Skeletal muscle tissue (tissue), 4 donors: Measurements from ENCODE around the gene VEGFD. TPM values are rescaled to one million over a fixed set of nuclear protein-coding genes. Genes with fewer than 3 reads are reported as not detected.

ENCODE experiments used
- H3K27ac ChIP-seq: one replicate; pipeline ENCODE4 v1.7.0; 2013; ENCODE audit warnings: mild to moderate bottlenecking, low read depth, low read length, inconsistent platforms
- H3K27me3 ChIP-seq, 3 donors: one replicate each; pipeline ENCODE4 v1.7.0; 2013; ENCODE audit warnings: low read length in 3 of 3; ENCODE audit not compliant: control insufficient read depth in 3 of 3, insufficient read depth in 3 of 3
- H3K36me3 ChIP-seq, 3 donors: one replicate each; pipeline ENCODE4 v1.7.0; 2013; ENCODE audit warnings: low read length in 3 of 3; ENCODE audit not compliant: control insufficient read depth in 3 of 3, insufficient read depth in 3 of 3
- H3K4me1 ChIP-seq, 3 donors: one replicate each; pipeline ENCODE4 v1.7.0; 2013; ENCODE audit warnings: low read length in 3 of 3, mild to moderate bottlenecking in 3 of 3; ENCODE audit not compliant: control insufficient read depth in 3 of 3, insufficient read depth in 3 of 3
- H3K4me3 ChIP-seq, 3 donors: one replicate each; pipeline ENCODE4 v1.7.0; 2013; ENCODE audit warnings: low read length in 3 of 3
- H3K9ac ChIP-seq, 3 donors: one replicate each; pipeline ENCODE4 v1.7.0; 2013; ENCODE audit warnings: low read length in 3 of 3, mild to moderate bottlenecking in 3 of 3, moderate library complexity in 2 of 3, low read depth in 1 of 3
- H3K9me3 ChIP-seq, 3 donors: one replicate each; pipeline ENCODE4 v1.7.0; 2013; ENCODE audit warnings: low read length in 3 of 3; ENCODE audit not compliant: control insufficient read depth in 3 of 3
- total RNA-seq: library from RNA; depleted of rRNA; stranded (reverse); fragments of >200 nt; gene quantifications from one replicate; pipeline ENCODE4 v1.2.3, GENCODE V29; 2014
- donor health status: Osteomylitis.

VEGFD gene, protein sequence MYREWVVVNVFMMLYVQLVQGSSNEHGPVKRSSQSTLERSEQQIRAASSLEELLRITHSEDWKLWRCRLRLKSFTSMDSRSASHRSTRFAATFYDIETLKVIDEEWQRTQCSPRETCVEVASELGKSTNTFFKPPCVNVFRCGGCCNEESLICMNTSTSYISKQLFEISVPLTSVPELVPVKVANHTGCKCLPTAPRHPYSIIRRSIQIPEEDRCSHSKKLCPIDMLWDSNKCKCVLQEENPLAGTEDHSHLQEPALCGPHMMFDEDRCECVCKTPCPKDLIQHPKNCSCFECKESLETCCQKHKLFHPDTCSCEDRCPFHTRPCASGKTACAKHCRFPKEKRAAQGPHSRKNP
- total RNA-seq: under 0.01 TPM

DNA sequence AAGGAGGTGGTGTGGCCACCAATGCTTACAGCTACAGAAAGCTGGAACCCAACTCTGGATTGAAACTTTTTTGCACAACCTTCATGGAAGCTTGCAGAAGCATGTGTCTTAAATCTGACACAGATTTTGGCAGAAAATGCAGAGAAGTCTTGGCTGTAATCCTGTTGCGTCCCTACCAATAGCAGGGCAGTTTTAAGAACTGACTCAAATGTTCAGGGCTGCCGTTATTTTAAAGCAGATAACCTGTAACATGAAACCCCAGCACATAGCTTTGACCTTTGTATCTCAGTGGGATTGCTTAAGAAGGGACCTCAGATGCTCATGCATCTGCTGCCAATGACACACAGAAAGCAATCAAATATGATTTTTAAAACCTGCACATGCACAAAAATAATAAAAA lies at the start of gene VEGFD:
TSS of gene VEGFD (minus strand) at position 110 of the 400 bp plus-strand sequence. CDS start 467 bp downstream, outside the sequence.
- H3K4me1 ChIP-seq: peaks cover 0 to 4% (median 3%) of the 10 kb centered on the region in 3 donors
- peaks cover 0 to 3% (median 0%) of the 10 kb centered on the region in 3 donors for H3K27me3 ChIP-seq
- no peak within 1 kb of the TSS for H3K9ac ChIP-seq
- H3K27ac ChIP-seq: no peak within 1 kb of the TSS
- H3K36me3 ChIP-seq: peaks cover 2 to 6% (median 2%) of the 10 kb centered on the region in 3 donors
- H3K4me3 ChIP-seq: no peak within 1 kb of the TSS
- no peaks in the 10 kb centered on the region for H3K9me3 ChIP-seq

DNA sequence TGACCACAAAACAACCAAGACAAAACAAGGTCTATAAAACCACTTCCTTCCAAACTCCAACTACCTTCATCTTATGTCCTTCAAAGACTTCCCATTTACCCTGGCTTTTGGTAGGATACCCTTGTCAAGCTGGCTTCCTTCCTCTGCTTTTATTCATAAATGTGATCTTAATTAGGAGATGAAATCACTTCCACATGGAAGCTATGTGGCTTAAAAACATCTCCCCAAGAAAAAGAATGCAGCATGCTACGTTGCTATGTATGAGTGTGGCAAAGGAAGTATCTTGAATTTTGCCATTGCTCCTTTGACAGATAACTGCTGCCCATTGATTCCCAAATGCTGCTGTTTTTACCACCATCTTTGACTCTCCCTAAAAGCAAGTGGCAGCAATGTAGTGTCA lies 46.4 kb upstream of the VEGFD start:
- no peaks in the 10 kb centered on the region for H3K36me3 ChIP-seq
- H3K27ac ChIP-seq: no peak overlapping the region
- no peaks in the 10 kb centered on the region for H3K9me3 ChIP-seq
- H3K4me3 ChIP-seq: no peak overlapping the region
- H3K9ac ChIP-seq: no peak overlapping the region
- no peaks in the 10 kb centered on the region for H3K27me3 ChIP-seq
- H3K4me1 ChIP-seq: no peaks in the 10 kb centered on the region

DNA sequence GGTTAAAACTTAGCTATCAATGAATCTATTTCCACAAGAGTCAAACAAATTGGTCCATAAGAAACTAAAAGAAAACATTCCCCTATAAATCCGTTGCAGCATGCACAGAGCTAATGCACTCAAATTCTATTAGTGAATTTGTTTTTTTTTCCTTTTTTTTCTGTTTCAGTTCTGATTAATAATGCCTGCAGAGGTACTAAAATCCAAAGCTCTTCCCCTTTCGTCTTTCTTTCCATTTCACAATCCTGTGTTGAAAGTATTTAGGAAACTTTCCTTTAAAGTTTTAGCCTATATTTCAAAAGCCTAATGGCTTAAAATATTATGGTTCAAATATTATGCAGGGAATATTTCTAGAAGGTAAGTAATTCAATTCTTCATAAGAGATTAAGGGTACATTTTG lies 45.9 kb upstream of the VEGFD start:
- Histone ChIP-seq H3K4me3 (no peak overlapping the region), H3K9me3 (no peaks in the 10 kb centered on the region), H3K36me3 (peaks cover 0 to under 1% (median 0%) of the 10 kb centered on the region in 3 donors), H3K27ac (no peak overlapping the region), H3K9ac (no peak overlapping the region), H3K27me3 (no peaks in the 10 kb centered on the region), H3K4me1 (no peaks in the 10 kb centered on the region)

DNA sequence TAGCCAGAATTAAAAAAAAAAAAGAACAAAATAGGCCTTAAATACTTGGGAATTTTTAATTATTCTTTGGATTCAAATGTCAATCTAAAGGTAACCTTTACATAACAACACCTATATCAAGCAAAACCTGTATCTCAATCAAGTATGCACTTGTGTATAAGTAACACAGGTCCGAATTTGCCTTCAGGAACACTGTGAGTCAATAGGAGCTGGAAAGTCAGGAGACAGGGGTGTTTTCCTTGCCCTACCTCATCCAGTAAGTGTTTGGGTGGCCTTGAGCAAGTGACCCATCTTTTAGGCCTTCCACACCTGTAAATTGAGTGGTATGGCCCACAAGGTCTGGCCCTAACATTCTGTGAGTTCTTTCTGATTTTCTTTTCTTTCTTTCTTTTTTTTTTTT lies 40.8 kb upstream of the VEGFD start:
- H3K27me3 ChIP-seq: no peaks in the 10 kb centered on the region
- peaks cover 0 to 2% (median 2%) of the 10 kb centered on the region in 3 donors for H3K36me3 ChIP-seq
- H3K4me3 ChIP-seq: no peak overlapping the region
- H3K9ac ChIP-seq: no peak overlapping the region
- H3K27ac ChIP-seq: no peak overlapping the region
- H3K4me1 ChIP-seq: no peaks in the 10 kb centered on the region
- no peaks in the 10 kb centered on the region for H3K9me3 ChIP-seq

DNA sequence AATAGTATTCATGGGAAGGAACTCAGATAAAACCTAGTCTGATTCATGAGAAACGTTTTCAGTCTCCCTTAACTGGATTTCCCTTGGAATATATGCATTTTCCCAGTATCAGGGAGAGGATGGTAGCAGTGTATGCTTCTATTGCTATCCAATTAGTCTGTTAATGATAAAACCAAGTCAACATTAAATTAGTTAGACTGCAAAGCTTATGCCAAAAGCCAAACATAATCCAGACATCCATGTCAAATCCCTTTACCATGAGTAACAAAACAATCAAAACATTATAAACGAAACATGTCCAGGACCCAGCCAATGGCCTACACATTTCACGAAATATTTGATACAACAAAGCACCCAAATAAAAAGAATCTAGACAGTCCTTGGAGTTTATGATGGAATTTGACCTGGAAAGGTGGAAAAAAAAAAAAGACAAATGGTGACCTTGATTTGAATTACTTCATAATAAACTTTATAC lies 34.5 kb upstream of the VEGFD start:
- Histone ChIP-seq H3K4me1 (no peaks in the 10 kb centered on the region), H3K9me3 (no peaks in the 10 kb centered on the region), H3K4me3 (no peak overlapping the region), H3K27ac (no peak overlapping the region), H3K9ac (no peak overlapping the region), H3K36me3 (peaks cover 0 to 2% (median 0%) of the 10 kb centered on the region in 3 donors), H3K27me3 (no peaks in the 10 kb centered on the region)

DNA sequence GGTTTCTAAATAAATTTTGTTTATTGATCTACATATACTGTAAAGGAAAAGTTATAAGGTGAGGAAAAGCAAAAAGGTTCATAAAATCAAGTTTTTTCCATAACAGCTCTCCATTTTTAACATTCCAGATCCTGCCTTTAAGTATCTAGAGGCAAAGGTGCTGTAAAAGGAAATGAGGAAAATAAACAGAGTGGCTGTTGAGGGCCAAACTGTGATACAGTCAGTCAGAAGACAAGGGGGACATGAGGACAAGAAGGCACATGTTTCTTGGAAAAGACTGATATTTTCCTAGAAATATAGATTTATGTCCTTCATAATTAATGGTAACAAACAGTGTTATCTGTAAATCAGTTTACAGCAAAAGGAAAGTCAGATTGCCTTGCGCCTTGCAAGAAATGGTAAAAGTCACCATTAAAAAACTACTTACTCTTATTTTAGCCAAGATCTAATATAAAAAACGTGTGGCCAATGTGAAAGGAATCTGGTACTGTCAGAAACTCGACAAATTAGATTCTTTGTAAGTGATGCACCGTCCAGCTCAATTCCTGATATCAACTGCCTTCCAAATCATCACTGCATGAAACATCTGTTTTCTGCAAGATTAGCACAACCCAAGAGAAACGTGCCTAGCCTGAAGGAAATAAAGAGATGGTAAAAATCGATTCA lies 34.0 kb upstream of the VEGFD start:
- no peak overlapping the region for H3K27ac ChIP-seq
- peaks cover 0 to 2% (median under 1%) of the 10 kb centered on the region in 3 donors for H3K36me3 ChIP-seq
- no peaks in the 10 kb centered on the region for H3K9me3 ChIP-seq

DNA sequence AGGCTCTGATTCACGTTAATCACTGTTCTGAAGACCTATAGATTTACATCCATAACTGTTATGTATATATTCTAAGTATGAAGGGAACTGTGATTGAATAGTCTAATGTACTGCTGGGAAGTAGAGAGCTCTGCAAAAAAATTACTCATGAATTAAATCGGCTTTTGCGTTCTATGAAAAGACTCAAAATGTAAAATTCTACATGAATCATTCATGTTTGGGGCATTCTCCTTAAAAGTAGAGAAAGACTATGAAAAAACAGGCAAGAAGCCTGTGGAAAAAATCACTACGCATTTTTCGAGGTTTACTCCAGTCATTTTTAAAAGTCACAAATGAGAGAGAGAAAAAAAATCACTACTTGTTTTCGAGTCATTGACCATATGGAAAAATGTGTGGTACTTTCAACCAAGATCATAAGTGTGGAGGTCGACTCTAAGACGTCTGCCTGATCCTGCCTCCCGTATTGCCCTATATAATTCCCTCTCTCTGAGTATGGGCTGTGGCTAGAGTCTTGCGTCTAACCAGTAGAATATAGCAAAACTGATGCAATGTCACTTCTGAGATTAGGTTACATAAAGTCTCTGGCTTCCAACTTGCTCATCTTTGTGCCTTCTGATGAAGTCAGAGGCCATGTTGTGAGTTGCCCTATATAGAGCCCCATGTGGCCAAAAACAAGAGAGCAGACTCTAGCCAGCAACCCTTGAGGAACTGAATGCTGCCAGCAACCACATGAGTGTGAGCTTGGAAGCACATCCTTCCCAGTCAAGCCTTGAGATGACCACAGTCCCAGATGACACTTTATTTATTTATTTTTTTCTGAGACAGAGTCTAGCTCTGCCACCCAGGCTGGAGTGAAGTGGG lies 32.1 kb upstream of the VEGFD start:
- no peak overlapping the region for H3K9ac ChIP-seq
- H3K27me3 ChIP-seq: no peaks in the 10 kb centered on the region
- peaks cover 0 to 2% (median 2%) of the 10 kb centered on the region in 3 donors for H3K36me3 ChIP-seq
- H3K27ac ChIP-seq: no peak overlapping the region
- H3K4me3 ChIP-seq: no peak overlapping the region
- no peaks in the 10 kb centered on the region for H3K4me1 ChIP-seq
- H3K9me3 ChIP-seq: no peaks in the 10 kb centered on the region

More for the DNA sequence above, 34.0 kb upstream of the VEGFD start:
- Histone ChIP-seq H3K27me3 (no peaks in the 10 kb centered on the region), H3K9ac (no peak overlapping the region), H3K4me1 (no peaks in the 10 kb centered on the region), H3K4me3 (no peak overlapping the region)

DNA sequence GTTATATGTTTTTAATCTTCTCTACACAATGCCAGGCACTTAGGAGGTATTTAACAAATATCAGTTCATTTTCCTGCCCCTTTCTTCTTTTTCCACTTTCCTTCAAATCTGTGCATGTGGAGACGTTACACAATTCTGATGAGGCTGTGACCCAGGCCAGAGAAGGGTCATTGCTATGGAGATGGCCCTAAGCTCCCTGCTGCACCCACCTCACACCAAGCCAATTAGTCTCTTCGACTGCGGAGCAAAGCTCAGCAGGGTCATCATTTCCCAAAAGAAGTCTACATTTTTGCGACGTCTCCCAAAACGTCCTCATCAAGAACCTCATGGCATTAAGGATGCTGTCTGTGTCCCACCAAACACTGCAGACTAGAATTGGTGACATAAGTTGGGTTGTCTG lies 28.9 kb upstream of the VEGFD start:
- Histone ChIP-seq H3K4me3 (no peak overlapping the region), H3K9me3 (no peaks in the 10 kb centered on the region), H3K4me1 (no peaks in the 10 kb centered on the region), H3K27ac (no peak overlapping the region), H3K27me3 (no peaks in the 10 kb centered on the region), H3K9ac (no peak overlapping the region), H3K36me3 (peaks cover 0 to 2% (median 0%) of the 10 kb centered on the region in 3 donors)

DNA sequence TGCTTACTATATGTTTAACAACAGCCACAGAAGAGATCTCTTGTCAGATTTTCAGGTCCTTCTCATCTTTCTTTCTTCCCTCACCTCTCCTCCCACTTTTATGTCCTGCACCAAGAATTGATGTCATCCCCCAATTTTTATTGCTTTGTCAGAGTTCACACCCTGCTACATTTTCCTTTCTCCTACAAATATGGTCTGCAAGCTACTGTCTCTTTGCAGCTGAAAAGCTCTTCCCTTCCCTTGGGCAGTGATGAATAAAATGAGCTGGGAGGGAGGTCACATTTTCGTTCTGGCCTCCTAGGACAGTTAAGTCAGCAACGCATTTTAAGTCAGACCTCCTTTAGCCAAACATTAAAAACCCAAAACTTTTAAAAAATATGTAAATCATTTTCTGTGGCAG lies 26.7 kb upstream of the VEGFD start:
- H3K4me3 ChIP-seq: no peak overlapping the region
- H3K9ac ChIP-seq: no peak overlapping the region
- H3K27me3 ChIP-seq: no peaks in the 10 kb centered on the region
- H3K36me3 ChIP-seq: peaks cover 0 to 2% (median 0%) of the 10 kb centered on the region in 3 donors
- H3K9me3 ChIP-seq: no peaks in the 10 kb centered on the region
- H3K4me1 ChIP-seq: peaks cover 0 to 1% (median 0%) of the 10 kb centered on the region in 3 donors
- no peak overlapping the region for H3K27ac ChIP-seq
